ENCODE measurements around the gene PER1.

DNA sequence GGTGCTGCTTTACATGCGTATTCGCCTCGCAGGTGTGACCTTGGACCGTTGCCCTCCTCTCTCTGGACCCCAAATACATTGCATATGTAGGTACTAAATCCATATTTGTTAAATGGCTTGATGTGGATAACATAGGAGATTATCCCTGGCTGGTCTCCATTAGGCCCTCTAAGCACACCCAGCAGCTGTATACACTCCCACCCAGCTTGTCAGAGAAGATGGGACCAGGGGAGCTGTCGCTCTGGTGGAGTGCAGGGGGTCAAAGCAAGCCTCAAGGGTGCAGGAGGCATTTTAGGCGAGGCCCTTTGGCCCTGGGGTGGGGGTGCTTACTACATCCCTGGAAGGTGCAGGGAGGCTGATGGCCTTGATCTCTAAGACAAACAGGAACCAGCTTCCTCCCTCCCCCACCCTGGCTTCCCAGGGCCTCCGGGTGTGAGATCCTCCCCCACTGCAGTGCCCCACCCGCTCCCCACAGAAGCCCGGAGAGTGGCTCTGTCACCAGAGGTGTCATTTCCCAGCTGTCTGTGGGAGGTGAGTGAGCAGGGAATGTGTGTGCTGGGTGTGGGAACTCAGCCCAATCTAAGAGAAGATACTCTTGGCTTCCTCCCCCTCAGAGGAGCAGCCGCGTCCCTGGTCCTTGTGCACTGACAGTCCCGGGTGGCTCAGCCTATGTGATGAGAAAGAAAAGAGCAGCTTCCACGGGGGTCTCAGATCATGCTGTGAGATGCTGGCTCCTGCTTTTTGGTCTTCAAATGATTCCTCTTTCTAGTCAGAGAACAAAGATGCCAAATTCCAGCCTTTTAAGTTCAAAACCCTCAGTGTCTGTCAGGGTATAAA is 12.0 kb upstream of the PER1 start:
- TF ChIP-seq, protein P1, sequence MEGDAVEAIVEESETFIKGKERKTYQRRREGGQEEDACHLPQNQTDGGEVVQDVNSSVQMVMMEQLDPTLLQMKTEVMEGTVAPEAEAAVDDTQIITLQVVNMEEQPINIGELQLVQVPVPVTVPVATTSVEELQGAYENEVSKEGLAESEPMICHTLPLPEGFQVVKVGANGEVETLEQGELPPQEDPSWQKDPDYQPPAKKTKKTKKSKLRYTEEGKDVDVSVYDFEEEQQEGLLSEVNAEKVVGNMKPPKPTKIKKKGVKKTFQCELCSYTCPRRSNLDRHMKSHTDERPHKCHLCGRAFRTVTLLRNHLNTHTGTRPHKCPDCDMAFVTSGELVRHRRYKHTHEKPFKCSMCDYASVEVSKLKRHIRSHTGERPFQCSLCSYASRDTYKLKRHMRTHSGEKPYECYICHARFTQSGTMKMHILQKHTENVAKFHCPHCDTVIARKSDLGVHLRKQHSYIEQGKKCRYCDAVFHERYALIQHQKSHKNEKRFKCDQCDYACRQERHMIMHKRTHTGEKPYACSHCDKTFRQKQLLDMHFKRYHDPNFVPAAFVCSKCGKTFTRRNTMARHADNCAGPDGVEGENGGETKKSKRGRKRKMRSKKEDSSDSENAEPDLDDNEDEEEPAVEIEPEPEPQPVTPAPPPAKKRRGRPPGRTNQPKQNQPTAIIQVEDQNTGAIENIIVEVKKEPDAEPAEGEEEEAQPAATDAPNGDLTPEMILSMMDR (conservative IDR thresholded peaks at IDR 0.05; ENCODE audit: low read length), result no peak
- no peak for TF ChIP-seq EZH2phosphoT487 (IDR thresholded peaks at IDR 0.05; ENCODE audit: borderline replicate concordance, low read depth, low read length)
